Stimulated activated CD8-positive, alpha-beta memory T cell treated with anti-CD3 and anti-CD28 coated beads, Interleukin-12 subunit alpha, Interleukin-12 subunit beta, amount 100 ng/mL, for 1 hour (primary cell): ENCODE measurements around the gene TOB1.
"Not testable (repeated sequence)": the region's sequence is repeated elsewhere in the genome, so short reads cannot be mapped to it uniquely, and the experiment has no call there.

Experiments used
- DNase-seq: peaks from one replicate; pipeline ENCODE4 v3.0.0-alpha.2; 2020; ENCODE audit warnings: low read depth

The TOB1 gene

DNA sequence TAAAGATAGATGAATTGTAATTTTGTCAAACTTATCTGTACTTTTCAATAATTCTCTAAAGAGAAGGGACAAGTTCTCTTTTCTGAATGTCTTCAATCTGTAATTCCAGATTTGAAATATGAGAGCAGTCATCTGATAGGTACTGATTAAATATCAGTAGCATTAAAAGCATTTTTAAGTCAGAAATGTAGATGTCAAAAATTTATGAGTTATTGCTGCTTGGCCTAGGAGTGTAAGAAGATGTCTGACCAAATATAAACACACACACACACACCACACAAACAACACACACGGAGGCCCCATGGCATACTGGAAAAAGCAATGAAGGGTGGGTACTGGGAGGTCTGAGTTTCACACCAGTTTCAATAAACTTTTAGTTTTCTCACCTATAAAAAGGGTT is 2.4 kb upstream of the TOB1 start:
- no peak for DNase-seq

DNA sequence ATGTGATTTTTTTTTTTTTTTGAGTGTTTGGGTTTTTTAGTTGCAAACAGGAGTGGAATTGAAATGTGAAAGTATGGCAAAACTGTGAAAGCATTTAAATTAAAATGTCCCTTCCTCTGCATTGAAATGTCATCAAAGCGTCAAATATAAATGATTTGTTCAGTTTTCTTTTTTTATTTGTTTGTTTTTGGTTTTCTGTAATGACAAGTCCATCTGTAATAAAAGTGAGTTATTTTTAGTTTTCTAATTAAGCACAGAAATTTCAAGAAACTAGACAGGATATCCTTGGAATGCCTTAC is 1.9 kb upstream of the TOB1 start:
- DNase-seq = no peak

DNA sequence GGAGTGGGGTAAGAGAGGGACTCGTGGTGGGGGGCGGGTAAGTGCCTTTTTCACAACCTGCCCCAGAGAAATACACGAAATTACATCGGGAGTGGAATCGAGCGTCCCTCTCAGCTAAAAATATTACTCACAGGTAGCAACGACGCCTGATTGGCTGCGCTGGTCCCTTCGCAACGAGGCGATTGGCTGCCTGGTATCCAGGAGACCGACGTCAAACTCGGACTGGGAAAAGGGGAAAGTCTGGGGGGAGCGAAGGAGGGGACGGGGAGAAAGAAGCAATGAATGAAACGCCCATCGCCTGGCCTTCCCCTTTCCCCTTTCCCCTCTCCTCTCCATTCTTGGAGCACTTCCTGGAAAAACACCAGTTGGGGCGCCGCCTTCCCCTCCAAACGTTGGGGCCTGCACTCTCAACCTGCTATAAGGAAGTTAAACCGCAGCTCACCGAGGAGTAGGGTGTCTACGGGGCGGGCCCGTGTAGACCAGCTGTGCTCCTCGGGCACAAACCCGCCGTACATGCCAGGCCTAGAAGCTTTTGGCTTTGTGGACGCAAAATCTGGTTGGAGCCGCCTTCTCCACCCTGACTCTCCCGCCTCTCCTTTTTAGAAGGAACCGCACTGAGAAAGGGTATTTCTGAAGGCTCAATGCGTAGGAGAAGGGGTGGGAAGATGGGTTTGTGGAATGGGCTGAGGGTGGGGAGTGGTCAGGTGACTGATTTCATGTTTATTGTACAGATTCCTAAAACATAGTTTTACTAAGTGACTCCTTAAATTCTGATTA is 1.4 kb upstream of the TOB1 start:
- peak; percentile 71 for DNase-seq

- no peak for DNase-seq
Observed at GRCh38 chr17:50866950-50867362, 802 bp upstream of the TOB1 start.

DNA sequence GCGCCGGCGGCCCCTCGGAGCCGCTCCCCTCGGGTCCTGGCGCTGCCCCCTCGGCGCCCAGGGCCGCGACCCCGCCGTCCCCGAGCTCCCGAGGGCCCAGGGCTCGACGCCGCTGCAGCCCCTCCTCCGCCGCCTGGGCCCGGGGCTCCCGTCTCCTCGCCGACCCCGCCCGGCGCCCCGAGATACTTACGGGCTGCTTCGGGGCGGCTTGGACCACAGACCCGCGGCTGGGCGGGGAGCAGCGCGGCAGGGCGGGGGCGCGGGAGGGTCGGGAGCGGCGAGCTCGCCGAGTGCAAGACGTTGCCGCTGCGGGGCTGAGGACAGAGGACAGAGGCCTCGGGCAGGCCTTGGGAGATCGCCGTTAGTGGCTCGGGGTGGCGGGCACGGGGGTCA is 290 bp downstream of the TOB1 start:
- DNase-seq = no peak

DNA sequence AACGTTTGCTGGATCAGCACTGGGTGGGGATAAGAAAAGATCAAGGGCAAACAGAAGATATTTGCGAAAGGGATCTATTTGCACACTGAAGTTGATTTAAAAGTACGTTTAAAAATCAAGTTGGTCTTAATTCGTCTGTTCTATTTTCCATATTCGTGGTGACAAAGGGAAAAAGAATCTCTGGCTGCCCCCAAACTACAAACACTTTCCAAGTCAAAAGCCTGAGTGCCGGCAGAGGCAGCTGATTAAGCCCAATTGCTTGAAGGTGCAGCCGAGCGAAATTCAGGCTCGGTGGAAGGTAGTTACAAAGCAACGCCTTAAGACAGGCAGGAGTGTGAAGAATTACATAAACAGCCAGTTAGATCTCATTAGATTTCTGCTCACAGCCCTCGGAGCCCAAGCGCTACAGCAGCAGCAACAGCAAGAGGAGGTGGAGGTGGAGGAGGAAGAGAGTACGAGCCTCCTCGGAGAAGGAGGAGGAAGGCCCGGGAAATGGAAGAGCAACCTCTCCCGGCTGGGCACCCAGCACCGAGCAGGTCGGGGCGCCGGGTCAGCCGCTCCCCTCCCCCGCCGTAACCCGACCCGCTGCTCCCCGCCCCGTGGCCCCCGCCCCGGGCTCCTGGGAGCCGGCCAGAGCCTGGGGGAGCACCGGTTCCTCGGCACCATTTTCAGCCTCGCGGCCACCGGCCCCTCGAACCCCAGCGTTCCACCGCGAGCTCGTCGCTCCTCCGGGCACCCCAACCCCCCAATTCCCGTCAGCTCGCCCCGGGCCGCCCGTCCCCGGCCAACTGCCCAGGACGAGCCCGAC is 890 bp downstream of the TOB1 start:
- no peak for DNase-seq

GRCh38 chr17:50864747-50865059 is 1.5 kb downstream of the TOB1 start:
- DNase-seq = no peak

- no peak for DNase-seq
Observed at GRCh38 chr17:50863931-50864330, 2.2 kb downstream of the TOB1 start.

- DNase-seq = no peak
Observed at GRCh38 chr17:50863221-50863843, 2.8 kb downstream of the TOB1 start.

- DNase-seq = no peak
Observed at GRCh38 chr17:50861822-50862528, 4.2 kb downstream of the TOB1 start.

DNA sequence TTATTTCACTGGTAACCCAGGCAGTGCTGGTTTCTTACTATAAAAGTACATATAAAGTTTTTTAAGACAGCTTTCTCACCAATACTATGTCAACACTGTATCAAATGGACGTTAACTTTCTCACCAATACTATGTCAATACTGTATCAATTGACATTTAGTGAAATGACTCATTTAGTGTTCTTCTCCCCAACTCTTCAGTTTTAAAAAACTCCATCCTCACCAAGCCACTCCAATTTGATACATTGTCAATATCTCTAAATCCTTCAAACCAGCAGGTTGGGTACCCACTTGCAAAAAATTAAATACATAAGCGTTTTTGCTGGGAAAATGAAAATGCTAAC is 4.8 kb downstream of the TOB1 start:
- DNase-seq = no peak

- not testable (repeated sequence) for DNase-seq
Observed at GRCh38 chr17:50859727-50860126, 6.4 kb downstream of the TOB1 start.

- no peak for DNase-seq
Observed at GRCh38 chr17:50858486-50859225, 7.5 kb downstream of the TOB1 start.

DNA sequence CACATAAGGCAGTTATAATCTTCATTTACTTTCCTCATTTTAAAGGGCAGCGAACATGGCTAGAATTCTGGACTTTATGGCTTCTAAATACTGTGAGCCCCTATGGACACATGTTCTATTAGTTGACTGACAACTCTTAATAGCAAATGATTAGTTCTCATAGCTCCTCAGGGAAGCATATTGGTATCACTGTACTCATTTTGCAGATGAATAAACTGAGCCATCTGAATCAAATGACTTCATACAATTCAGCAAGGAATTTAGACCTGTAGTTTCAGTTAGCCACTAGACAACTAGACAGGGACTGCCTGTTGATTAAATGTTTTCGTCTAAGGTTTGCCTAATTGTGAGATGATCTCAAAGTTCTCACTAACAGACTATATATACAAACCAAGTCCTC is 9.7 kb downstream of the TOB1 start:
- DNase-seq = no peak

- no peak for DNase-seq
Observed at GRCh38 chr17:50855708-50856330, 10.3 kb downstream of the TOB1 start.

DNA sequence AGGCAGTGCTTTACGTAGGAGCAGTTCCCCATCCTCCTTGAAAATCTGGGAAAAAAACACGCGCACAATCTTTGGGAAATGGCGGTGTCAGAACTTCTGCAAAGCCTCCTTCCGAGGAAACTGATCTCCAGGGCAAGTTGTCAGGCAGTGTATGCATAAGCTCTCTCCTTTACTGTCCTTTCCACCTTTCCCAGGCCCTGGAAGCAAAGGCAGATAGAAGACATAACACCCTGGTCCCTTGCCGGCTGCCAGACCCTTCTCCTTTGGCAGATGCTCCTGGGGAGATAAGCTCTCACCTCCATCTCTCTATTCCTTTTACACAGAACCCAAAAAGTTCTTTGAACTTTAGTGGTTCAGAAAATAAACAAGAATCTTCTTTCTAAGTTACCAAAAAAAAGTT is 12.4 kb downstream of the TOB1 start:
- no peak for DNase-seq

- DNase-seq = no peak
Observed at GRCh38 chr17:50853015-50853615, 13.0 kb downstream of the TOB1 start.

DNA sequence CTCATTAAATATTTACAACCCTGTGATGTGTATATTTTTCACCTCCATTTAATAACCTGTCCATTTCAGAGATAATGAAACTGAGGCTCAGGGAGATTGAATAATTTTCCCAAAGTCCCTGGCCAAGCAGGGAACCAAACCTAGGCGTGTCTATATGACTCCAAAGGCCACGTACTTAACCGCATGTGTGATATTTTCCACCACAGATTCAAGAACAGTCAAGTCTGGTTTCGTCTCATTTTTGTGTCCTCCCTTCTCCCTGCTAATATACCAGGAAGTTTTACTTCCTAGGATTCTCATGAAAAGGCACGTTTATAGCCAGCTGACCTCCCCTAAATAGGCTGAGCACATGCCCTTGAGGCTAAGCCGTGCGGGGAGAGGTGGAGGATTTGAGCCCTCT is 15.5 kb downstream of the TOB1 start:
- DNase-seq = no peak

DNA sequence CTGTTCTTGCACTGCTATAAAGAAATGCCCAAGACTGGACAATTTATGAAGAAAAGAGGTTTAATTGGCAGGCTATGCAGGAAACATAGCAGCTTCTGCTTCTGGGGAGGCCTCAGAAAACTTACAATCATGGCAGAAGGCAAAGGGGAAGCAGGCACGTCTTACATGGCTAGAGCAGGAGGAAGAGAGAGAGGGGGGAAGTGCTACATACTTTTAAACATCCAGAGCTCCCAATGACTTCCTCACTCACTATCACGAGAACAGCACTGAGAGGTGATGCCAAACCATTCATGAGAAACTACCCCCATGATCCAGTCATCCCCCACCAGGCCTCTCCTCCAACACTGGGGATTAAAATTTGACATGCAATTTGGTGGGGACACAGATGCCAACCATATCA is 17.4 kb downstream of the TOB1 start:
- DNase-seq = no peak

GRCh38 chr17:50848039-50848438 is 18.1 kb downstream of the TOB1 start:
- DNase-seq = no peak

DNA sequence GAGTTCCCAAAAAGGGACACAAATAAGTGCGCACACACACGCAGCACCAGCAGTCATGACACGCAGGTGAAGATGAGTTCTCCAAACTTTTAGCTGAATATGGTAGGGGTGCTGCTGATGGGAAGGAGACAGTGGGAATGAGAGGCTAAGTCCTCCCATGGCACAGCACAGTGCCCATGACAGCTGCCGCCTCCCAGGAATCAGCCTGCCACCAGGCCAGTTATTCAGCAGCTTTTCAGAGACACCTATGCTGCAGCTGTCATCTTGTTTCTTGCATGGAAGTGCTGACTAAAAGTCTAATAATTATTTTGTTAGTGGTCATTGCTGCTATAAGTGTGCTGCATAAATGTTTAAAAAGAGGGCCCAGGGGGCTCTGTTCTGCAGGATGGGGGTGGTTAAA is 18.6 kb downstream of the TOB1 start:
- DNase-seq = no peak
